ENCODE measurements around the gene ENTPD8.

ENTPD8 gene

DNA sequence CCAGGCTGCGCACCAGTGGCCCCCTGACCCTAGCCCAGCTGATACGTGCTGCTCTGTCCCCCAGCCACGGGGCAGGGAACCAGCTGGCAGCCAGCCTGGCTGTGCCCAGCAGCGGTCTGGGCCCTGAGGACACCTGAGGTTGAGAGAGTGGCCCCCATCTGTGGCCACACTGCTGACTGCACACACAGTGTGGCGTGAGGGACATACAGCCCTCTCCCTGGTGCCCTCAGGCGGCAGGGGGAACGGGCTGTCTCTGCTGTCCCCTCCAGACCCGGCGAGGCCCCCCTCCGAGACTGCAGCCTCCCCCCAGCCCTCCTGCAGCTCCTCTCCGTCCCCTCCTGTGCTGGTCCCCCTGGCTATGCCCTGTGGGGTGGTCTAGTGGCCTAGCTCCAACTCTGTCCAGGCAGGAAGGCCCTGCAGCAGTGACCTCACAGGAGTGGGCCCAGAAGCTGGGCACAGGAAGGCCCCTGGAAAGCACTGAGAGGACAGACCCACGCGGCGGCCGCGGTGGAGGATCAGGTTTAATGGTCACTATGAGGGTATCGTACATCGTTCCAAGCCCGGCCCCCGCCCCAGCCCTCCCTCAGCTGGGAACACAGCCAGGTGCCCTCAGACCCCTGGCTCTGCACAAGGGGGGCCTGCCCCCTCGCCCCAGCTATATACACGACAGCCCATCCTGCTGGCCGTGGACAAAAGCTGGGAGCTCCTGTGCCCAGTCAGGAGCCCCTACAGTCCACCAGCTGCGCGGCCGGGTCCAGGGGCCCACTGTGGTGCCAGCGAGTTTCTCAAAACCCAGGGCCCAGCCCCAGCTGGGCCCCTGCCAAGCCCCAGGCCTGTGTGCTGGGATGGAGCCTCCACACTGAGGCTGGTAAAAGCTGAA is 6.8 kb upstream of the ENTPD8 start:
- DNase-seq (ENCODE audit: low spot score), result no peak

DNA sequence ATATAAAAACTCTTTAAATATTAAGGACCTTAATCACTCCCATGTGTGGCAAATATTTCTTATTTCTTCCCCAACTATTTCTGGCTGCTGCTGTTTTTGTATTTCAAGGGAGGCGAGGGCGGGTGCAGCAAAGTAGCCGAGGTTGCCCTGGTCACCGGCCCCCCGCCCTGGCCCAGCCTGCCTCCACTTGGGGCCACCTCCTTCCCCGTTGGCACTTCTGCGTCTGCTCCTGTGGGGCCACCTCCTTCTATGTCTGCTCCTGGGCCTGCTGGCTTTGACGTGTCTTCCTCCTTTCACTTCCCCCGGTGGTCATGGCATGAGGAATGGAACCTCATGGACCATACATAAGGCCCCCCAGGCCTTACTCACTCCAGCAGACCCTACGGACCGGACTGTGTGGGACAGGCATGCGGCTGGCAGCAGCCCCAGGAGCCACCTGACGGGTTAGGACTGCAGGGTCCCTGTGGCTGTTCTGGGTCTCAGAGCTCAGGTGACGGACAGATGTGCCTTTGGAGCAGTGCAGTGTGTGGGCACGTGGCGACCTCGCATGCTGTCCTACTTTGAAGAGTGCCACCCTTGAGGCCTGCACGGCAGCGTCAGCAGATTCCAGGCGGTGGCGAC is 5.8 kb upstream of the ENTPD8 start:
- DNase-seq (ENCODE audit: low spot score), result no peak

DNA sequence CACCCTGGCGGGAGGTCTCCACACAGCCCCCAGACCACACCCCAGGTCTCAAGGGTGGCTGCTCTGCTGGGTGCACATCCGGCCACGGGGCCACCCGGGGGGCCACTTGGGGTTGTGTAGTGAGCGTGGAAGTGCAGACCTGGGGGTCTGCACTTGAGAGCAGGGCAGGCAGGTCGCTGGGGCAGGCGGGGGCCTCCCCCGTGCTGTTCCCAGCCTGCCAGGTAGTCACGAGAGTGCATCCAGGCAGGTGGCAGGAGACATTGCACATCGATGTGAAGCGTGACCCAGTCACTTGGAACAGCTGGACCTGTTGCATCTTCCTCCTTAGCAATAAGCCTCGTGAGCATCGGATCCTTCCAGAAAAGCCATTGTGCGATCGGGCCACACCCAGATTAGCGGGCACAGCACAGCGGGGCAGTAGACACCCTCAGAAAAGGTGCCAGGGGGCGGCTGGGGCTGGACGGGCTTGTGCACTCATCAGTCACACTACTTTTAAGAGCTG is 4.8 kb upstream of the ENTPD8 start:
- peak; percentile 41 for DNase-seq (ENCODE audit: low spot score)

DNA sequence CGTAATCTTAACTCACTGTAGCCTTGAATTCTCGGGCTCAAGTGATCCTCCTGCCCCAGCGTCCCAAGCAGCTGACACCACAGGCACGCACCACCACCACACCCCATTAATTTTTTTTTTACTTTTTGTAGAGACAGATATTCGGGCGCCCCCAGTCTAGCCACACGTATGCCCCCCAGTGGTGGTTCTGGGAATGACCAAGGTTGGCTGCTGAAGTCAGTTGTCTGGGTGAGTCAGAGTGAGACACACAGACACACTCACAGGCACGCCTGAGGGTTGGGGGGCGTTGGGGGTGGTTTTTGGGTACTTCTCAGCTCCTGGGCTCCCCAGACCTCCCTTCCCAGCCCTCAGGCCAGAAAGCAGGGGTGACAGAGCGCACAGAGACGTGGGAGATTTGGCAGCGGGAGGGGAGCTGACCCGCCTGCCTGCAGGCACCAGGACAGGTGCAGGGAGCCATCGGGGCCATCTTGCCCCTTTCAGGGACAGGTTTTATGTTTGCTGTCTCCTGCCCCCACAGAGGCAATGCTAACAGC is 4.2 kb upstream of the ENTPD8 start:
- peak; percentile 96 for DNase-seq (ENCODE audit: low spot score)

DNA sequence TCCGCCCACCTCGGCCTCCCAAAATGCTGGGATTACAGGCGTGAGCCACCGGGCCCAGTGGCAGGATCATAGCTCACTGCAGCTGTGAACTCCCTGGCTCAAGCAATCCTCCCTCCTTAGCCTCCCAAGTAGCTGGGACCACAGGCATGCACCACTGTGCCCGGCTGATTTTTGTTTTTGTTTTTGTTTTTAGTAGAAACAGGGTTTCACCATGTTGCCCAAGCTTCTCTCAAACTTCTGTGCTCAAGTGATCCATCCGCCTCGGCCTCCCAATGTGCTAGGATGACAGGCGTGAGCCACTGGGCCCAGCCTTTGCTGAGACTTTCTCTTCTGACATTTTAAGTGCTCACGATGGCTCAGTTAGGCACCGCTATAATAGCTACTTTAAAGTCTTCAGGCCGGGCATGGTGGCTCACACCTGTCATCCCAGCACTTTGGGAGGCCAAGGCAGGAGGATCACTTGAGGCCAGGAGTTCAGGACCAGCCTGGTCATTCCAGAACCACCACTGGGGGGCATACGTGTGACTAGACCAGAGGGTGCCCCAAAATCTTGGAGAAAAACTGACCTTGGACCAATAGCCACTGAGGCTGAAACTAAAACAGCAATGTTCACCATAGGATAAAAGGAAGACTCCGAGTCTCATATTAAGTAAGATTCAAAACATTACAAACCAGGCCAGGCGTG is 3.1 kb upstream of the ENTPD8 start:
- peak; percentile 52 for DNase-seq (ENCODE audit: low spot score)

DNA sequence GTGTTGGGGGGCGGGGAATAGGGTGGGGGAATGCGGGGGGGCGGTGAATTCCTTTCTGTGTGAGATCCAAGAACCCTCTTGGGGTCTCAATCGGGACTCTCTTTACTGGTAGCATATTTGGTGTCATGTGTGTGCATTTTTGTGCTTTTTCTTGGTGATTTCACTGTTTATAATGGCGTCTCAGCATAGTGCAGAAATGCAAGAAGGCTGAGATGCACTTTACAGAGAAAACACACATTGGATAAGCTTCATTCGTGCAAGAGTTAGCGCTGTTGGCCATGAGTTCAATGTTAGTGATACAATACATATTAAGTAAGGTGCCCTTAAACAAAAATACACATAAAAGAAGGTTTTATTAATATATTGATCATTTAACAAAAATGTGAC is 771 bp upstream of the ENTPD8 start:
- no peak for DNase-seq (ENCODE audit: low spot score)

DNA sequence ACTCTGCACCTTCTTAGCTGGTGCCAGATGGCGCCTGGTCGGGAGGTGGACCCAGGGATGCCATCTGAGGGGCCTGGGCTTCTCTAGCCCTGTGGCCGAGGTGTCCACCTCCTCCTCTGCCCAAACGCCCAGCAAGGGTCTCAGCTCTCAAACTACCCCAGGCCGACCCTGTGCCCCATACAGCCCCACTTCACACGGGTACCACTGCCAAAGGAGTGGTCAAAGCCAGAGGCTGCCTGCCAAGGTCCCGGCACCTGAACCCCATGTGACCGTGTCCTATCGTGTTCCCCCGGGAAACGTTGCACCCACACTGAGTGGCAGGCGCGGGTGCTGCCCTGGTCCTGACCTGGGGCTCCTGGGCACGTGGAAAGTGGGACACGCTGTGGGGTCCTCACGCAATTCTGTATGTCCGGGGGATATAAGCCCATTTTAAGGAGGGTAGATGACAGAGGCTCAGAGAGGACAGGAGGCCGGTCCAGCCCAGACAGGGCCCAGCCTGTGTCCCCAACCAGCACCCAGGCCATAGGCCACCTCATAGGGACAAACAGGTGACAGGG is 1.9 kb downstream of the ENTPD8 start:
- DNase-seq (ENCODE audit: low spot score), result no peak

DNA sequence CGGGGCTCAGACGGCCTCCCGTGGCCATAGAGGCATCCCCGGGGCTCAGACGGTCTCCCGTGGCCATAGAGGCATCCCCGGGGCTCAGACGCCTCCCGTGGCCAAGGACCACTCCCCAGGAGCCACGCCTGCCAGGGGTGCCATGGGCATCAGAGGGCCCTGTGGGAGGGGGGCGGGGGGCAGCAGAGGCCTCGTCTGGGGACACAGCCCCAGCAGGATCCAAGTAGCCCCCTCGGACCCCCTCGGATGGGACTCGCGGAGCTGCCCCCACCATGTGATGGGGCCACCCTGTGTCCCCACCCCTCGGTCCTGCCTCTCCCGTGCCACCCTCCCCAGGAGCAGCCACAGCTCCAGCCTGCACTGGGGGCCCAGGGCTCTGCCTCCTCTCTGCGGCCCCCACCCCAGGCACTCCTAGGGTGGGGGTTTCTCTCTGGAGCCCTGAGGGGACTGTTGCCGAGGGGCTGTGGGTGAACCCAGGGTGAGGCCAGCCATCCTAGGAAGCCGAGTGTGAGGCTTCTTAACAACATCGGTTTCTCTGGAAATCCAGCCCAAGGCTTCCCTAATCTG is 2.5 kb downstream of the ENTPD8 start:
- DNase-seq (ENCODE audit: low spot score), result no peak

DNA sequence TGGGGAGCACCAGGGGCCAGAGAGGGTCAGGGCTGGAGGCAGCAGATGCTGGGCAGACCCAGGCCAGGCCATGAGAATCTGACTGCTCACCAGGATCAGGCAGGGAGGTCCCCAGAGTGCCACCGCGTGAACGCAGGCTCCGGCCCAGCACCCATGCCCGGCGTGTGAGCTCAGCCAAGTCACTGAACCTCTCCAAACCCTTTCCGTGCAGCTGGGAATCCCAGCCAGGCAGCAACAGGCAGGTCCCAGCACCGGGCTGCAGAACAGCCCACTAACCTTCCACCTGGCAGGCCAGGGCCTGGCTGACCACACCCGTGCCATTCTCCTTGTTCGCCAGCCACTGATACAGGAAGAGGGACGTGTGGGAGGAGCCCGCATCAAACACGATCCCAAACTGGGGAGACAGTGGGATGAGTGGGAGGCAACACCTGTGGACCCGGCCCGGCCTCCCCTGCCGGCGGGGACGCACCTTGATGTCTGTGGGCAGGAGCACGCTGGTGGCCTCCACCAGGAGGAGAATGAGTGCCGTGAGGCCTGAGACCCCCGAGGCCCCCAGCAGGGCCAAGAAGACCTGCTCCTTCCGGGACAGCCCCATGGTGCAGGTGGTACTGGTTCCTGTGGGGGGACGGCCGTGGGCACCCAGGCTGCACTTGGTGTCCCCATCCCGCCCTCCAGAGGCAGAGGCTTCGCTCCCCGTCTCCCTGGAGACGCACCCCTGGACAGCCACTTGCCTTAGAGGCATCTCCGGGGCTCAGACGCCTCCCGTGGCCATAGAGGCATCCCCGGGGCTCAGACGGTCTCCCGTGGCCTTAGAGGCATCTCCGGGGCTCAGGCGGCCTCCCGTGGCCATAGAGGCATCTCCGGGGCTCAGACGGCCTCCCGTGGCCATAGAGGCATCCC is 3.2 kb downstream of the ENTPD8 start:
- no peak for DNase-seq (ENCODE audit: low spot score)

DNA sequence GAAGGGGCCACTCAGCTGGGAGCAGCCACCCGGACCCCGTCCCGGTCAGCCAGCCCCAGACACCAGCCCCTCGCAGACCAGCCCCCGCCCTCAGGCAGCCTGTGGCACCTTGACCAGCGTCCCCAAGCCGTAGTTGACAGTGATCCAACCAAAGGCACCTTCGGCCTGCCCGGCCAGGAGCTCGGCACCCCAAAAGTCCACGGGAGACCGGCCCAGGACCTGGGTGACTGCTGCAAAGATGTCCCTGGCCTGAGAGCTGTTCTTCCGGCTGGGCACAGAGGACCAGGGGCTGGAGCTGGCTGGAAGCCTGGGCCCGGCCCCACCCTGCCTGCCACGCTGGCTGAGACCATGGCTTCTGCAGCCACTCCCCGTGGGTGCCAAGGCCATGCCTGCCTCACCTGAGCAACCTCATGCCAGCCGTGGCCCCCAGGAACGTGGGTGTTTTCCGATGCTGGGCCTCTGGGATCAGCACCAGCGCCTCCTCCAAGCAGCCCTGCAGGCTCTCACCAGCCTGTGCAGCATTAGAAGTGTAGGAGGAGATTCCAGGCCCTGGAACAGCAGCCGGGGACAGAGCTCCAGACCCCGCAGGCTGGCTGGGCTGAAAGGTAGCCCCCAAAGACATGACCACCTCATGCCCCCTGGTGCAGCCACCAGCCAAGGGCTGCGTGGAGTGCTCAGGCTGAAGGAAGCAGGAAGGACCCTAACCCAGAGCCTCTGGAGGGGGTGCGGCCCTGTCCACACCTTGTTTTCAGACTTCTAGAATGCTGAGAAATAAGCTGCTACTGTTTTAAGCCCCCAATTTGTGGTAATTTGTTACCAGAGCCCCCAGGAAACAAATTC is 4.2 kb downstream of the ENTPD8 start:
- DNase-seq (ENCODE audit: low spot score), result no peak

DNA sequence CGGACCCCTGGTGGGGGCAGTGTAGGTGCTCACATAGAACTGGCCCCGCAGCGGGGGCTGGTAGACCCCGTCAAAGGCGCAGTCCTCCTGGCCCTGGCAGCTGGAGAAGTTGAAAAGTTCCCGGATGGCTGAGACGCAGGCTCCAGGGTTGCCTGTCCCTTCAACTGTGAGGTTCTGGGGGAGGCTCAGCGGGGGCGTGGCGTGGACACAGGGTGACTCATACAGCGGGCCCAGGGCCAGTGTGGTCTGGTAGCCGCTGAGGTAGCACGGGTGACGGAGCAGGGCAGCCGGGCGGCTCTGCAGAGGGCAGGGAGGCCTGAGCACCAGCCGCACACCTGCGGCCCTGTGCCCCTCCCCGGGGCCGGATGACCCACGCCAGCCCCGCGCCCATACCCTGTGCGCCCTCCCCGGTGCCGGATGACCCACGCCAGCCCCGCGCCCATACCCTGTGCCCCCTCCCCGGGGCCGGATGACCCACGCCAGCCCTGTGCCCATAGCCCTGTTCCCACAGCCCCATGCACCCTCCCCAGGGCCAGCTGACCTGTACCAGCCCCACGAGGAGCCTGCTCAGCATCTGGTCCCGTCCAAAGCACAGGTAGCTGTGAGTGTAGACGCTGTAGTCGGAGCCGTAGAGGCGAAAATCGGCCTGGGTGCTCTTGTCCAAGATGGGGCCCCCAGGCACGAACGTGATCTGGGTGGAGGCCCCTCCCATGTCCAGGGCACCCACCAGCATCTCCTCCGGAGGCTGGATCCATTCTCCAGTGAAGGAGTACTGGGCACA is 5.0 kb downstream of the ENTPD8 start:
- DNase-seq (ENCODE audit: low spot score), result peak; percentile 92

DNA sequence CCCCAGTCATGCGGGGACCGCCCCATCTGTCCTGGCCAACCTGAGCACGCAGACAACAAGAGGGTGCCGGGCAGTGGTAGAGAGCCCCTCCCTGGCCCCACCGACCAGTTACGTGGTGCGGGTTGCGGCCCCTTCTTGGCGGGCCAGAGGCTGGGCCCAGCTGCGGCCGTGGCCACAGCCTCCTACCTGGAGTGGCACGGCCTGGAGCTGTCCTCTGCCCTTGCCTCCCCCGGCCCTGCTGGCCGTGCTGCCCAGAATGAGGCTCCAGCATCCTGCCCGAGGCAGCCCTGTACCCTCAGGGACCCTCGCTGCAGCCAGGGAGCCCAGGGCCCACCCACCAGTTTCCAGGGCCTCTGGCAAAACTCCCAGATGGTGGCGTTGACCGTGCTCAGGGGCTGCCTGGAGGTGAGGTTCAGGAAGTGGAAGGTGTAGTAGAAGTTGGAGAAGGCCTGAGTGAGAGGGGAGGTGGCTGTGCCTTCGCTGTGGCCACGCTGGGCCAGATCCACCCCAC is 5.7 kb downstream of the ENTPD8 start:
- no peak for DNase-seq (ENCODE audit: low spot score)

DNA sequence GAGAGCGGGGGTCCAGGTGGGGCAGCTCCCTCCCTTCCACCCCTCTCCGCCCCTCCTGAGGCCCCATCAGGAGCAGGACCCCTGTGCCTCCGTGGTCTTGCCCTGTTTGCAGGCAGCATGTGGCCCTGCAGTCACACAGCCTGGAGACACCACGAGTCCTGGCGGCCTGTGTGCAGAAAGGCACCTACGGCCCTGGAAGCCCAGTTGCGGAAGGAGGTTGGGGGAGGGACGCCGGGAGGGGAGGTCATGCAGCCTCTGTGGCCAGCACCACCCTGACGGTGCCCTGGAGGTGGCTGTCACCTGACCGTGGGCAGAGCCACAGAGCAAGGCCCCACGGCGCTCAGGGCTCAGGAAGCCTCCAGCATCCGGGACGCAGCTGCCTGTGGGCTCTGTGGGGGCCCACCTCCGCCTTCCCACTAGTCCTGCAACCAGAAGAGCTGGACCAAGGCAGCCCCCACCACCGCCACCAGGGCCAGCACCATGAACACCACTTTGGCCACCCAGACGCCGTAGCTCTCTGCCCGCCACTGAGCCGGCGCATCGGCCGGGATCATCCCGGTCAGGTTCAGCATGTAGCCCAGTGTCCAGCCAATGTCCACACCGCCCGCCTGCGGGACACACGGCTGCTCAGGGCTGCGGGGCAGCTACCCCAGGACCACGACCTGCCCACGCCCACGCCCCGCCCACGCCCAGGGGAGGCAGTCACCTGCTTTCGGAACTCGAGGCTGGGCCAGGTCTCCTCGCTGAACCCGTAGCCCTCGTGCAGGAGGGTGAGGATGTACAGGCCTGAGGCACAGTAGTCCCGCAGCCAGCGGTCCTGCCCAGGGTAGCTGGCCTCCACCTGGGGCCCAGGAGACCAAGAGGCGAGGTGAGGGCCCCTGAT is 6.4 kb downstream of the ENTPD8 start:
- DNase-seq (ENCODE audit: low spot score), result no peak

DNA sequence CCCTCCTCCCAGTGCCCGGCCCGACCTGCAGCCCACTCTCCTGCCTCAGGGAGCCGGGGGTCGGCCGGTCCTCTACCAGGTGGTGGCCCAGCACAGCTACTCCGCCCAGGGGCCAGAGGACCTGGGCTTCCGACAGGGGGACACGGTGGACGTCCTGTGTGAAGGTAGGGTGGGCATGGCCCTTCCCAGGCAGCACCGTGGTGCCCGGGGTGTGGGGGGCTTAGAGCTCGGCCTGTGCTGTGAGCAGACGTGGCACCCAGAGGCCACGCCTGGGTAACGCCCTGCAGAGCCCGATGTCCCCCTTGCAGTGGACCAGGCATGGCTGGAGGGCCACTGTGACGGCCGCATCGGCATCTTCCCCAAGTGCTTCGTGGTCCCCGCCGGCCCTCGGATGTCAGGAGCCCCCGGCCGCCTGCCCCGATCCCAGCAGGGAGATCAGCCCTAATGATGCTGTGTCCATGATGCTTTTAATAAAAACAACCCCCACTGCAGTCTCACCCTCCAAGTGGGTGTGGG is 7.2 kb downstream of the ENTPD8 start:
- DNase-seq (ENCODE audit: low spot score), result no peak

DNA sequence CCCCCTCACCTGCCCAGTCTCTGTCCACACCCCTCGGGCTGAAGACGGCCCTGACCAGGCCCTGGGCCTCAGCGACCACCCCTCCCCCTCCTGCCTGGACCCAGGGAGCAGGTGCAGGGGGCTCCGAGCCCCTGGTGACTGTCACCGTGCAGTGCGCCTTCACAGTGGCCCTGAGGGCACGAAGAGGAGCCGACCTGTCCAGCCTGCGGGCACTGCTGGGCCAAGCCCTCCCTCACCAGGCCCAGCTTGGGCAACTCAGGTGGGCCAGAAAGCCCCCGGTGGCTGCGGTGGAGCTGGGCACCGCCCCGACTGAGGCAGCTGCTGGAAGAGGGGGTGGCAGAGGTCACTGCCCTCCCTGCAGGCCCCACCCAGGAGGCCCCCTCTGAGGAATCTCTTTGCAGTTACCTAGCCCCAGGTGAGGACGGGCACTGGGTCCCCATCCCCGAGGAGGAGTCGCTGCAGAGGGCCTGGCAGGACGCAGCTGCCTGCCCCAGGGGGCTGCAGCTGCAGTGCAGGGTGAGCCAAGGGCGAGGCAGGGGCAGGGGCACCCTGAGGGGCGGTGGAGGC is 7.7 kb downstream of the ENTPD8 start:
- no peak for DNase-seq (ENCODE audit: low spot score)

DNA sequence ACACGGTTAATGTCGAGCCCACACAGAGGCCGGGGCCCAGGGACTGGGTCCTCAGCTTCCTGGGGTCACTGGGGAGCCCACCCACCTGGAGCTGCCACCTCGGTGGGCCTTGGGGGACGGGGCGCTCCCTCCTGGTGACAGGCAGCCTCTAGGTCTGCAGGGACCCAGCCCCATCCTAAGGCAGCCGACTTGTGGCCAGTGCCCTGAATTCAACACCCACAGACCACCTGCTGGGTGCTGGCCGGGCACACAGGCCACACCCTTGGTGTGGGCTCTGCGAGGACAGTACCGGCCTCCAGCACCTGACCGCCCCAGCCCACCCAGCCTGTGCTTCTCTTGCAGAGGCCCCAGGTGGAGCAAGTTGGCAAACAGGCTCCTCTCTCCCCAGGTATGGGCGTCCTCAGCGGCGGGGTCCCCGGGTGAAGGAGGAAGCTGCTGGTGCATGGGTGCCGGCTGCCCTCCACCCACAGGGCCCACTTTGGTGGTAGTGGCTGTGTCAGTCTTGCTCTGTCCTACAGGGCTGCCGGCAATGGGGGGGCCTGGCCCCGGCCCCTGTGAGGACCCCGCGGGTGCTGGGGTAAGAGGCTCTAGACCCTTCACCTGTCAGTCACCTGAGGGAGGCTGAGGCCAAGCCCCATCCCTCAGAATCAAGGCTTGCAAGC is 8.3 kb downstream of the ENTPD8 start:
- no peak for DNase-seq (ENCODE audit: low spot score)

DNA sequence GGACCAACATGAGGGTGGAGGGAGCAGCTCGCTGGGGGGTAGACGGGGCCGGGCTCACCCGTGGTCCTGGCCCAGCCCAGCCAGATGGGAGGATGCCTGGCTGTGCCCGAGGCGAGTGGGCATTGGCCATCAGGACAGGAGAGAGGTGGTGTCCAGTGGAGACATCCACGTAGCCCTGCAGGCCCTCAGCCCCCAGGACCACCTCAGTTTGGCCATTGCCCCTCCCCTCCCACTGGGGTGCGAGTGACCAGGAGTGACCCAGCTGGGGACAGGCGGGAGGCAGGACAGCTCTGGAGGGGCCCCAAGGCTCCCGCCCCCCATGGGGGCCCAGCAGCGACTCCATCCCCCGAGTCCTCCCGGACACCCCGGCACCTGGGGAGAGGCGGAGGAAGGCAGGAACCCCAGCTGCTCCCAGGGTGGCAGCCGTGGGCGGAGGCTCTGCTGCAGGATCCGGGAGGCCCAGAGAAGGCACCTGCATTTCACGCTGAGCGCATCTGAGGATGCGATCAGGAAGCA is 9.7 kb downstream of the ENTPD8 start:
- no peak for DNase-seq (ENCODE audit: low spot score)

Measured in RKO (cell line).